Chondrocyte (in vitro differentiated cells): ENCODE measurements around the gene DLG2. TPM values are rescaled to one million over a fixed set of nuclear protein-coding genes. Genes with fewer than 3 reads are reported as not detected.

ENCODE experiments used
- DNase-seq: peaks from one replicate; pipeline ENCODE4 v3.0.0; 2021; ENCODE audit warnings: mixed read lengths, low spot score
- H3K27ac Mint-ChIP-seq: one replicate; pipeline ENCODE4 v1.8.0; 2021; ENCODE audit warnings: mild to moderate bottlenecking, moderate library complexity, mixed read lengths; ENCODE audit not compliant: unreplicated experiment
- H3K27me3 Mint-ChIP-seq: 2 replicates; pipeline ENCODE4 v1.8.0; 2021; ENCODE audit warnings: low read depth, mixed read lengths
- H3K36me3 Mint-ChIP-seq: 2 replicates; pipeline ENCODE4 v1.8.0; 2021; ENCODE audit warnings: low read depth, mixed read lengths
- H3K4me1 Mint-ChIP-seq: 2 replicates; pipeline ENCODE4 v1.8.0; 2021; ENCODE audit warnings: low read depth, mild to moderate bottlenecking, mixed read lengths
- H3K4me3 Mint-ChIP-seq: one replicate; pipeline ENCODE4 v1.8.0; 2021; ENCODE audit warnings: mild to moderate bottlenecking, moderate library complexity, mixed read lengths; ENCODE audit not compliant: unreplicated experiment
- H3K9me3 Mint-ChIP-seq: 2 replicates; pipeline ENCODE4 v1.8.0; 2021; ENCODE audit warnings: low read depth, mixed read lengths
- CTCF ChIP-seq: fragments of 200-600 bp; sonication (generic); IDR thresholded peaks from 2 replicates; pipeline ENCODE4 v1.5.0; 2021; ENCODE audit warnings: antibody characterized with exemption, mild to moderate bottlenecking, moderate library complexity
- total RNA-seq: library from RNA; stranded (reverse); gene quantifications from 3 replicates; pipeline ENCODE4 v1.2.1, GENCODE V29; 2021

Gene DLG2
- total RNA-seq, 1 donor from 2014 or later = 1.3 TPM

DNA sequence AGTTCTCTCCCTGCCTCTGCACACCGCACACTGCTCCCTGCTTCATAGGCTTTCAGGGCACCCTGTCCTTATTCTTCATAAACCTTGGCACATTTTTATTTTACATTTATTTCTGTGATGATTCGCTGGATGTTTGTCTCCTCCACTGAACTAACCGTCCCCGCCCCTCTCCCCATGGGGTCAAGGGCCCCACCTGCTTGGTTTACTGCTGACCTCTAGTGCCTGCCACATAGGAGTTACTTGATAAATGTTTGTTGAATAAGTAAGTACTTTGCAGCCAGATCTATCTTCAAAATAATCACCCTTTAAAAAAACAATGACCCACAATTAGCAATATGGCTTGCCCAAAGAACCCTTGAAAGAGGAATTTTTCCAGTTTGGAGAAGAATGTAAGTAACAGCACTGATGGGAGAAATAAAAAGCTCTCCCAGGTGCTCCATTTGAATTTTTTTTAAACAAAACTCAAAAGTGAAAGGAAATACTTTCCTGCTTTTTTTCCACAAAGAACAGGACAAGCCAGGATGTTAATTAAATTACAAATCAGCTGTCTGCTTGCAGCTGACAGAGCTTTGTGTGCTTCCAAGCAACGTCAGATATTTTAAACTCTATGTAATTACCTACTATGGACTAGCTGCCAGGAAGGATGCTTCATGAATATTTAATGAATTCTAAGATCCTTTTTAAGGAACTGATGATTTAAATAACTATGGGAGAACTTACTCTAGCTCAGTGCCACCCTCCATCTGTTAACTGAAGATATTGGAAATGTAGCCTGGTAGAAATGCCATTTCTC is 1083.6 kb downstream of the DLG2 start:
- TF ChIP-seq CTCF = no peak
- Mint-ChIP-seq H3K4me3 (no peak overlapping the region), H3K27ac (no peak overlapping the region), H3K9me3 (peaks cover 8% of the 10 kb centered on the region), H3K27me3 (peaks cover 10% of the 10 kb centered on the region), H3K36me3 (no peaks in the 10 kb centered on the region), H3K4me1 (no peaks in the 10 kb centered on the region)
- DNase-seq = no peak

- DNase-seq = no peak
- Mint-ChIP-seq H3K4me1 (no peaks in the 10 kb centered on the region), H3K9me3 (peaks cover 8% of the 10 kb centered on the region), H3K27me3 (peaks cover 10% of the 10 kb centered on the region), H3K4me3 (no peak overlapping the region), H3K27ac (no peak overlapping the region), H3K36me3 (no peaks in the 10 kb centered on the region)
- TF ChIP-seq CTCF = no peak
Observed at GRCh38 chr11:84541731-84542340, 1085.3 kb downstream of the DLG2 start.

GRCh38 chr11:84536456-84536855 is 1090.7 kb downstream of the DLG2 start:
- H3K9me3 Mint-ChIP-seq = peaks cover 3% of the 10 kb centered on the region
- no peak for DNase-seq
- no peaks in the 10 kb centered on the region for H3K4me1 Mint-ChIP-seq
- no peak for TF ChIP-seq CTCF
- peaks cover 5% of the 10 kb centered on the region for H3K27me3 Mint-ChIP-seq
- H3K36me3 Mint-ChIP-seq = no peaks in the 10 kb centered on the region
- no peak overlapping the region for H3K4me3 Mint-ChIP-seq
- no peak overlapping the region for H3K27ac Mint-ChIP-seq

DNA sequence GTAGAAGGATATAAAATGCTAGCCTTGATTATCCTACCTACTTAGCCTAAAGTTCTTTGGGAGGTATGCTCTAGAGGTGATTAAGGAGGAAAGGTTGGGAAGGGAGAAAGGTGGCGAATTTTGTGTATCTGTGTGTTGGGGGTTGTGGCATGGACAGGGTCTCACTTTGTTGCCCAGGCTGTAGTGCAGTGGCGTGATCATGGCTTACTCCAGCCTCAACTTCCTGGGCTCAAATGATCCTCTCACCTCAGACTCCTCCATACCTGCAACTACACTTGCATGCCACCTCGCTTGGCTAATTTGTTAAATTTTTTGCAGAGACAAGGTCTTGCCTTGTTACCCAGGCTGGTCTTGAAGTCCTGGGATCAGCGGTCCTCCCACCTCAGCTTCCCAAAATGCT is 1094.8 kb downstream of the DLG2 start:
- H3K4me1 Mint-ChIP-seq = no peaks in the 10 kb centered on the region
- no peak overlapping the region for H3K4me3 Mint-ChIP-seq
- no peak overlapping the region for H3K27ac Mint-ChIP-seq
- DNase-seq = no peak
- no peak for TF ChIP-seq CTCF
- H3K36me3 Mint-ChIP-seq = no peaks in the 10 kb centered on the region
- H3K27me3 Mint-ChIP-seq = peaks cover 19% of the 10 kb centered on the region
- no peaks in the 10 kb centered on the region for H3K9me3 Mint-ChIP-seq

- no peak for DNase-seq
- TF ChIP-seq CTCF = peak; percentile 11
- Mint-ChIP-seq H3K4me3 (no peak overlapping the region), H3K36me3 (no peaks in the 10 kb centered on the region), H3K4me1 (no peaks in the 10 kb centered on the region), H3K27me3 (peaks cover 27% of the 10 kb centered on the region), H3K9me3 (no peaks in the 10 kb centered on the region), H3K27ac (no peak overlapping the region)
Observed at GRCh38 chr11:84526250-84526649, 1100.9 kb downstream of the DLG2 start.
